Measurements from ENCODE around the gene CDK8. TPM values are rescaled to one million over a fixed set of nuclear protein-coding genes. Genes with fewer than 3 reads are reported as not detected.

Gene CDK8
- total and polyA plus RNA-seq, 10 of the 15 experiments (the other 5 are each of a cell fraction or from before 2014, with no cell fraction given): 8.6 to 23.5 (median 12.5) TPM

- TF ChIP-seq, protein P1, sequence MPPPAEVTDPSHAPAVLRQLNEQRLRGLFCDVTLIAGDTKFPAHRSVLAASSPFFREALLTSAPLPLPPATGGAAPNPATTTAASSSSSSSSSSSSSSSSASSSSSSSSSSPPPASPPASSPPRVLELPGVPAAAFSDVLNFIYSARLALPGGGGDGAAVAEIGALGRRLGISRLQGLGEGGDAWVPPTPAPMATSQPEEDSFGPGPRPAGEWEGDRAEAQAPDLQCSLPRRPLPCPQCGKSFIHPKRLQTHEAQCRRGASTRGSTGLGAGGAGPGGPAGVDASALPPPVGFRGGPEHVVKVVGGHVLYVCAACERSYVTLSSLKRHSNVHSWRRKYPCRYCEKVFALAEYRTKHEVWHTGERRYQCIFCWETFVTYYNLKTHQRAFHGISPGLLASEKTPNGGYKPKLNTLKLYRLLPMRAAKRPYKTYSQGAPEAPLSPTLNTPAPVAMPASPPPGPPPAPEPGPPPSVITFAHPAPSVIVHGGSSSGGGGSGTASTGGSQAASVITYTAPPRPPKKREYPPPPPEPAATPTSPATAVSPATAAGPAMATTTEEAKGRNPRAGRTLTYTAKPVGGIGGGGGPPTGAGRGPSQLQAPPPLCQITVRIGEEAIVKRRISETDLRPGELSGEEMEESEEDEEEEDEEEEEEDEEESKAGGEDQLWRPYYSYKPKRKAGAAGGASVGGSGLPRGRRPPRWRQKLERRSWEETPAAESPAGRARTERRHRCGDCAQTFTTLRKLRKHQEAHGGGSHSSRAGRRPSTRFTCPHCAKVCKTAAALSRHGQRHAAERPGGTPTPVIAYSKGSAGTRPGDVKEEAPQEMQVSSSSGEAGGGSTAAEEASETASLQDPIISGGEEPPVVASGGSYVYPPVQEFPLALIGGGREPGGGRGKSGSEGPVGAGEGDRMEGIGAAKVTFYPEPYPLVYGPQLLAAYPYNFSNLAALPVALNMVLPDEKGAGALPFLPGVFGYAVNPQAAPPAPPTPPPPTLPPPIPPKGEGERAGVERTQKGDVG (CRISPR knock-in tag; IDR thresholded peaks at IDR 0.05): no peak
- no peak for TF ChIP-seq SP1 (IDR thresholded peaks at IDR 0.05; ENCODE audit: low read depth, low read length)
Measured at GRCh38 chr13:26435646-26436045, 181.7 kb downstream of the CDK8 start (continued).

- H2AFZ ChIP-seq (ENCODE audit: control insufficient read depth, low read depth, low read length): no peak overlapping the region
- no peak for DNase-seq (ENCODE audit: low read depth, low spot score)
- H3K4me2 ChIP-seq (ENCODE audit: control insufficient read depth, insufficient read depth): no peak overlapping the region
- ChIA-PET POLR2A (no interaction called here), CTCF (no interaction called here), RAD21 (ENCODE audit: unreplicated experiment) (no interaction called here), SMC1A (ENCODE audit: uncharacterized antibody, unreplicated experiment) (no interaction called here)
- no peaks in the 10 kb centered on the region for H3K4me1 ChIP-seq (ENCODE audit: control insufficient read depth, insufficient read depth, low read length)
- no peak overlapping the region for H3K9ac ChIP-seq (ENCODE audit: control insufficient read depth, insufficient read depth, low read length)
- no peaks in the 10 kb centered on the region for H3K36me3 ChIP-seq (ENCODE audit: control insufficient read depth in 2 of 2, insufficient read depth in 2 of 2, low read length in 1 of 2)
- ATAC-seq: no peak
- no peak overlapping the region for H3K27ac ChIP-seq (ENCODE audit: control insufficient read depth, insufficient read depth)
- in situ Hi-C loops (cut with MboI) (no loop called here), intact Hi-C loops (cut with micrococcal nuclease; ENCODE audit: unreplicated experiment) (no loop called here)
- no peaks in the 10 kb centered on the region for H4K20me1 ChIP-seq (ENCODE audit: control insufficient read depth, insufficient read depth)
- H3K4me3 ChIP-seq: no peak overlapping the region
- FAIRE-seq: no peak
- WGBS (ENCODE audit: insufficient coverage, insufficient replicate concordance, low lambda C conversion rate, missing lambda C conversion rate): 49% methylated on average over 3 of the region's 3 CpGs
- H3K9me3 ChIP-seq (replicated peaks; ENCODE audit: control insufficient read depth, insufficient read depth, low read length): peaks cover 5% of the 10 kb centered on the region; the same call in 2 of the 3 replicates
- BruUV-seq (replicated peaks): no TSS peak
- no peaks in the 10 kb centered on the region for H3K79me2 ChIP-seq (ENCODE audit: control insufficient read depth, insufficient read depth, low read length)
- no peaks in the 10 kb centered on the region for H3K27me3 ChIP-seq (replicated peaks in 1 of 2; ENCODE audit: control insufficient read depth in 2 of 2, insufficient read depth in 2 of 2, low read length in 1 of 2)
- TF ChIP-seq ZBTB40 (IDR thresholded peaks at IDR 0.05; ENCODE audit: borderline replicate concordance) (no peak), SUZ12 (IDR thresholded peaks at IDR 0.05; ENCODE audit: unreplicated experiment) (no peak), ETV6 (conservative IDR thresholded peaks at IDR 0.05 in 1 of 2, IDR thresholded peaks at IDR 0.05 in 1 of 2; ENCODE audit: borderline replicate concordance in 1 of 2, low read depth in 1 of 2) (no peak), PML (IDR thresholded peaks at IDR 0.05; ENCODE audit: low read length) (no peak), ESRRA (IDR thresholded peaks at IDR 0.05; ENCODE audit: low read length) (no peak), MEF2B (IDR thresholded peaks at IDR 0.05; ENCODE audit: partially characterized antibody, poor library complexity, severe bottlenecking) (no peak), ZBED1 (IDR thresholded peaks at IDR 0.05; ENCODE audit: borderline replicate concordance) (no peak), SPI1 (IDR thresholded peaks at IDR 0.05; ENCODE audit: borderline replicate concordance, insufficient read depth, low read depth, low read length) (no peak), TARDBP (IDR thresholded peaks at IDR 0.05; ENCODE audit: borderline replicate concordance) (no peak), BMI1 (IDR thresholded peaks at IDR 0.05; ENCODE audit: borderline replicate concordance) (no peak), SREBF1 (IDR thresholded peaks at IDR 0.05; ENCODE audit: low read length) (no peak), ZNF207 (IDR thresholded peaks at IDR 0.05; ENCODE audit: borderline replicate concordance) (no peak), RB1 (IDR thresholded peaks at IDR 0.05; ENCODE audit: borderline replicate concordance) (no peak)
Measured at GRCh38 chr13:26436914-26437313, 183.0 kb downstream of the CDK8 start.

Data from GM12878 (cell line).